Activated CD4-positive, alpha-beta T cell treated with anti-CD3 and anti-CD28 coated beads, Interleukin-2, amount 10 ng/mL, durations not matched to agents 7 days and 5 days (primary cell): ENCODE results near the gene DNAH8. TPM values are rescaled to one million over a fixed set of nuclear protein-coding genes. Genes with fewer than 3 reads are reported as not detected.

Experiments used
- CTCF ChIA-PET: fragments of 350-600 bp; sonication (Branson Sonifier 250); formaldehyde crosslinking; loops from one replicate; lab custom pipeline; 2021; ENCODE audit warnings: antibody characterized with exemption; lab: Charles Lee
- POLR2A ChIA-PET: fragments of 350-600 bp; sonication (Branson Sonifier 250); formaldehyde crosslinking; loops from one replicate; lab custom pipeline; 2021; ENCODE audit warnings: antibody characterized with exemption; lab: Charles Lee
- DNase-seq: peaks from one replicate; pipeline ENCODE4 v3.0.0-alpha.2; 2020
- H3K27ac Mint-ChIP-seq: one replicate; pipeline ENCODE4 v1.8.0; 2021; ENCODE audit warnings: mild to moderate bottlenecking, moderate library complexity, mixed read lengths
- H3K27me3 Mint-ChIP-seq: one replicate; pipeline ENCODE4 v1.8.0; 2021; ENCODE audit warnings: mixed read lengths
- H3K36me3 Mint-ChIP-seq: one replicate; pipeline ENCODE4 v1.8.0; 2021; ENCODE audit warnings: low read depth, mixed read lengths
- H3K4me1 Mint-ChIP-seq: one replicate; pipeline ENCODE4 v1.8.0; 2021; ENCODE audit warnings: mixed read lengths
- H3K4me3 Mint-ChIP-seq: one replicate; pipeline ENCODE4 v1.8.0; 2021; ENCODE audit warnings: mild to moderate bottlenecking, moderate library complexity, mixed read lengths
- H3K9me3 Mint-ChIP-seq: one replicate; pipeline ENCODE4 v1.8.0; 2021; ENCODE audit warnings: mixed read lengths
- total RNA-seq, 2 experiments: library from RNA; stranded (reverse); gene quantifications; one replicate each; pipeline ENCODE4 v1.2.3, GENCODE V29; 2021

DNAH8 gene
- total RNA-seq, 2 experiments from 2014 or later: 0.07 to 0.10 TPM

DNA sequence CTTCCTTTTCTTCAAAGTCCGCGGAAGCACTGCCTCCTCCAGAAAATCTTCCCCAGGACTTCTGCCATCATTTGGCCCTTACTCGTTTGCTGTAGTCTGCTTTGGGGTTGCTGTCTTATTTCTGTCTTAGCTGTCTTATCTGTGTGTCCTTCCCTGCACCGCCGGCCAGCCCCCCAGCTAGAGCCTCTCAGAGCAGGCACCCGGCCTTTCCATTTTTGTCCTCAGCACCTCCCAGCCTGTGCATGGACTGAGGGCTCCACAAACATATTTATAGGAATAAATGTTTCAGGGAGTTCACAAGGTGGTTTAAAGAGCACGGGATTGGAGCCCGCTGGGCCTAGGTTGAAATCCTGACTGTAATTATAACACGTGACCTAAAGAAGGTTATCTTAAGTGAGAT is 341.6 kb downstream of the DNAH8 start:
- H3K27ac Mint-ChIP-seq: no peak overlapping the region

GRCh38 chr6:39057251-39058155 is 342.4 kb downstream of the DNAH8 start:
- no peaks in the 10 kb centered on the region for H3K9me3 Mint-ChIP-seq
- POLR2A ChIA-PET: no interaction called here
- no peak for DNase-seq
- H3K27ac Mint-ChIP-seq: no peak overlapping the region
- H3K4me1 Mint-ChIP-seq: no peaks in the 10 kb centered on the region
- CTCF ChIA-PET: no interaction called here
- H3K4me3 Mint-ChIP-seq: no peak overlapping the region
- H3K27me3 Mint-ChIP-seq: no peaks in the 10 kb centered on the region
- H3K36me3 Mint-ChIP-seq: no peaks in the 10 kb centered on the region

More for the DNA sequence above, 341.6 kb downstream of the DNAH8 start:
- no peak for DNase-seq
- Mint-ChIP-seq H3K36me3 (no peaks in the 10 kb centered on the region), H3K4me3 (no peak overlapping the region), H3K27me3 (no peaks in the 10 kb centered on the region), H3K9me3 (no peaks in the 10 kb centered on the region), H3K4me1 (peaks cover 3% of the 10 kb centered on the region)
- ChIA-PET POLR2A (no interaction called here), CTCF (no interaction called here)

DNA sequence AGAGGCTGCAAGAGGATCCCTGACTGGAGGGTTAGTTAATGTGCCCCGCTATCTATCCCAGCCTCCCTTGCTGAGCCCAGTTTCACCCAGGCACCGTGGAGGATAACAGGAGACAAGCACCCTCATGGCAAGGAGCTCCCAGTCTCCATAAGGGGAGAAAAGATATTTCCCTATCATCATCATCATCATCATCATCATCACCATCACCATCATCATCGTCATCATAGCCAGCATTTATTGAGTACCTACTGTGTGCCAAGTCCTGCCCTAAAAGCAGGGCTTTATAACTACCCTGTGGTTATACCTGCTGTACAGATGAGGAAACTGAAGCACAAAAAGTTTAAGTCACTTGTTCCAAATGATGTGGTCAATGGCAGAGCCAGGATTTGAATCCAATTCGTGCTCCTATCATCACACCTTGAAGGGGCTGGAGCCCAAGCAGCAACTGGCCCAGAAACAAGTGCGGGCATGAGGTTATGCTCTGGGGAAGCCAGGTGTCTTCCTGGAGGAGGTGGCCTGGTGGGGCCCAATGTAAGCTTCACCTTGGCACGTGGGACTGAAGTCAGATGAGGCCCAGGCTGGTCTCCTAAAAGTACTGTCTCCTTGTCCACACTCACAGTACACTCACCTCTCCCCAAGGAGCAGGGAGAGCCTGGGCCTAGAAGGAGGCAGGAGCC is 343.5 kb downstream of the DNAH8 start:
- no peaks in the 10 kb centered on the region for H3K36me3 Mint-ChIP-seq
- H3K27me3 Mint-ChIP-seq: no peaks in the 10 kb centered on the region
- H3K4me1 Mint-ChIP-seq: no peaks in the 10 kb centered on the region
- no peaks in the 10 kb centered on the region for H3K9me3 Mint-ChIP-seq
- no peak overlapping the region for H3K4me3 Mint-ChIP-seq
- no peak for DNase-seq
- ChIA-PET POLR2A (no interaction called here), CTCF (interaction anchor here (1.4 kb wide), 1 partner anchor 35 kb away, joined by 3 read pairs; no protein-coding TSS in a partner anchor)
- no peak overlapping the region for H3K27ac Mint-ChIP-seq

- DNase-seq: no peak
- ChIA-PET CTCF (interaction anchor here (1.4 to 1.8 kb wide), 2 partner anchors 9 to 34 kb away, joined by 3 to 5 read pairs; no protein-coding TSS in a partner anchor), POLR2A (no interaction called here)
- H3K27me3 Mint-ChIP-seq: no peaks in the 10 kb centered on the region
- H3K4me3 Mint-ChIP-seq: no peak overlapping the region
- H3K4me1 Mint-ChIP-seq: no peaks in the 10 kb centered on the region
- H3K36me3 Mint-ChIP-seq: no peaks in the 10 kb centered on the region
- H3K9me3 Mint-ChIP-seq: no peaks in the 10 kb centered on the region
- H3K27ac Mint-ChIP-seq: no peak overlapping the region
Measured at GRCh38 chr6:39059496-39060310, 344.6 kb downstream of the DNAH8 start.

GRCh38 chr6:39060467-39061160 is 345.5 kb downstream of the DNAH8 start:
- no peak for DNase-seq
- Mint-ChIP-seq H3K4me1 (no peaks in the 10 kb centered on the region), H3K9me3 (no peaks in the 10 kb centered on the region), H3K36me3 (no peaks in the 10 kb centered on the region), H3K27me3 (no peaks in the 10 kb centered on the region), H3K4me3 (no peak overlapping the region), H3K27ac (no peak overlapping the region)
- POLR2A ChIA-PET: no interaction called here
- CTCF ChIA-PET: interaction anchor here (0.8 to 1.8 kb wide), 4 partner anchors 10 to 693 kb away, joined by 3 to 5 read pairs (median 4); no protein-coding TSS in a partner anchor

DNA sequence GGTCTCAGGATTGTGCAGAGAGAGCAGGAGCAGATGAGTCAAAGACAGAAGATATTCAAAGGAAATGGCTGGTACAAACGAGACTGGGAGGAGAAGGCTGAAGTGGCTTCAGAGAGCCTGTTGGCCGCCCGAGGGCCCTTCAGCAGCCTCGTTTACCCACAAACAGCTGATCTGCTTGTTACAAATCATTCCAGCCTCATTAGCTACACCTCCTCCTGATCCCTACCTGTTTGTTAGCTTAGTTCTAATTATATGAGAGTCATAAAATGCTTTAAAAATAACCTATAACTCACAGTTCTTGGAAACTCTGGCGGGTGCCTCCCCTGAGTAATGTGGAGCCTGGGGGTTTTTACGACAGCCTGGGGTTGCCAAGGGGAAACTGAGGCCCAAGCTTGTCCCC is 346.1 kb downstream of the DNAH8 start:
- H3K4me1 Mint-ChIP-seq: no peaks in the 10 kb centered on the region
- no peak overlapping the region for H3K27ac Mint-ChIP-seq
- POLR2A ChIA-PET: no interaction called here
- no peaks in the 10 kb centered on the region for H3K9me3 Mint-ChIP-seq
- H3K4me3 Mint-ChIP-seq: no peak overlapping the region
- no peaks in the 10 kb centered on the region for H3K36me3 Mint-ChIP-seq
- CTCF ChIA-PET: interaction anchor here (0.8 to 1.8 kb wide), 4 partner anchors 10 to 693 kb away, joined by 3 to 5 read pairs (median 4); no protein-coding TSS in a partner anchor
- H3K27me3 Mint-ChIP-seq: no peaks in the 10 kb centered on the region
- no peak for DNase-seq

DNA sequence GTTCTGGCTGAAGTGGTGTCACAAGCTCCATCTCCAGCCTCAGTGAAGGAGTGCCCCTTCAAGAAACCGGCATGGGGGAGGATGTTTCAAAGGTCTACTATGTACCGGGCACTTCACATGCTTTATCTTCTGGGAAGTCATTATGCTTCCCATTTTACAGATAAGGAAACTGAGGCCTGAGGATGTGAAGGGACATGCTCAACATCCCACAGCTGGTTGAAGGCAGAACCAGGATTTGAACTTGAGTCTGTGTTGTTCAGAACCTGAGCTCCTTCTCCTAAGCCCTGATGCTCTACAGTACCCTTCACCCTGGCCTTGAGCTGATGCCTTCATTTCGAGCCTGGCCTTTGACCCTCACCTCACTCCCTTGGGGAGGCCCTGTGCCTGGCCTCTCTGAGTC is 346.5 kb downstream of the DNAH8 start:
- H3K27me3 Mint-ChIP-seq: no peaks in the 10 kb centered on the region
- ChIA-PET CTCF (interaction anchor here (0.8 to 1.3 kb wide), 3 partner anchors 64 to 694 kb away, joined by 3 to 4 read pairs (median 3); no protein-coding TSS in a partner anchor), POLR2A (no interaction called here)
- no peaks in the 10 kb centered on the region for H3K4me1 Mint-ChIP-seq
- H3K36me3 Mint-ChIP-seq: no peaks in the 10 kb centered on the region
- DNase-seq: no peak
- H3K4me3 Mint-ChIP-seq: no peak overlapping the region
- H3K27ac Mint-ChIP-seq: no peak overlapping the region
- H3K9me3 Mint-ChIP-seq: no peaks in the 10 kb centered on the region

DNA sequence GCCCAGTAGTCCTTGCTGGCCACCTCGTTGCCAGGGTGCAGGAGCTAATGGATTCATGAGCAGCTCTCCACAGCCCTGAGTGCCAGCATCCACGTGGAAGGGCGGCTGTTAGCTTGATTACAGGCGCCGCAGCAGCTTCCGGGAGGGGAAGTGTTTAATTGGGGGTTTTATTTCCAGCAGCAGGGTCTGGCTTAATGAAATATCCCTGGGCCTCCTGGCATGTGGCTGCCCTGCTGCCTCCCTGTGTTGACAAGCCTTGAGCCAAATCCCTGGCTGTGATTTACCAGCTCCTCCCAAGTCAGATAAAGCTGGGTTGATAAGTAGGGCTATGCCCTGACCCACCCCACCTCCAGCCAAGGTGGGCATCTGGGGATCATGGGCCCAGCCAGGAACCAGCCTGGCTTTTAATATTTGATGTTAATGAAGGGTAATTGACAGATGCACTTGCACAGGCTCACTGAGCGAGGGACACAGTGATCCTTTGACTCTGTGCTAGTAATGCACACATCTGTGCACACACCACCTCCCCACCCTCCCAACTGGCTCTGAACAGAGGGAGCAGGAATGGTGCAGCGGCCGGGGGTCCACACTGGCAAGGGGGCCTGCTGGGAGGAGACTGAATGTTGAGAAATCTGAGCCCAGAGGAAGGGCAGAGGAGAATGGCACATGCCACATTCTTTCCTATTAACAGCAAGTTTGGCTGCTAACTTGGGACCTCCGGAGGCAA is 347.1 kb downstream of the DNAH8 start:
- ChIA-PET CTCF (interaction anchor here (1.0 to 1.3 kb wide), 2 partner anchors 241 to 694 kb away, joined by 3 to 4 read pairs; no protein-coding TSS in a partner anchor), POLR2A (no interaction called here)
- H3K36me3 Mint-ChIP-seq: no peaks in the 10 kb centered on the region
- H3K9me3 Mint-ChIP-seq: no peaks in the 10 kb centered on the region
- no peak overlapping the region for H3K4me3 Mint-ChIP-seq
- H3K4me1 Mint-ChIP-seq: no peaks in the 10 kb centered on the region
- no peak overlapping the region for H3K27ac Mint-ChIP-seq
- no peak for DNase-seq
- no peaks in the 10 kb centered on the region for H3K27me3 Mint-ChIP-seq

DNA sequence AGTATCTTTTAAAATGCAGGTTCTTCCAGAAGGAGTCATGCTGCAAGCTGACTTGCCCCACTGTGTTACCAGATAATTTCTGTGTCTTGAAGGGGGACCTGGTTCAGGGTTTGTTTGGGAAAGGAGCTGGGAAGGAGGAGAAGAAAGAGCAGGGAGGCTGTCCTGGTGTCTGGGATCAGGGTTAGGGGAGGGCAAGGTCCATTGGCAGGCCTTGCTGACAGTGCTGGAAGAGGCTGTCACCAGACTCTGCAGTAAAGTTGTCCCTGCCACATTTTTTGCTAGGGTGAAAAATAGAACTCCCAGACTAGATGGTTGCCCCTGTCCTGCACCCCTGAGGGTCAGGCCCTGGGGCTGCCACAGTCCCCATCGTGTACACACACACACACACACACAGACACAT is 348.4 kb downstream of the DNAH8 start:
- Mint-ChIP-seq H3K4me1 (no peaks in the 10 kb centered on the region), H3K9me3 (no peaks in the 10 kb centered on the region), H3K27me3 (no peaks in the 10 kb centered on the region), H3K27ac (no peak overlapping the region), H3K36me3 (no peaks in the 10 kb centered on the region), H3K4me3 (no peak overlapping the region)
- ChIA-PET POLR2A (no interaction called here), CTCF (no interaction called here)
- DNase-seq: no peak

DNA sequence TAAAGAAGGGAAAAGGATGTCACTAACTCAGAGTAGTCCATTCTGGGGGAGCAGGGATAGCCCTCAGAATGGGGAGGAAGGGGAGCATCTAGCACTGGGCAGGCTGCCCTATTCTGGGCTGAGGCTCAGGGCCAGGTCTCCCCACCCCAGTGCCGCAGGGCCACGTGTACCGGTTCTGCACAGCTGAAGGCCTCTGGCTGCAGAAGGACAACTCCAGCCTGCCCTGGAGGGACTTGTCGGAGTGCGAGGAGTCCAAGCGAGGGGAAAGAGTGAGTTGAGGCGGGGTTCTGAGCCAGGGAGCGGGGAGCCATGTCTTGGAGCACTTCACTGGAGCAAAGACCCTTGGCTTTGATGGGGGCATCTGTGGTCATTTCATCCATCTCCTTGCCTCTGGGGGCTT is 350.4 kb downstream of the DNAH8 start:
- Mint-ChIP-seq H3K9me3 (no peaks in the 10 kb centered on the region), H3K4me3 (no peak overlapping the region), H3K27me3 (no peaks in the 10 kb centered on the region), H3K27ac (no peak overlapping the region), H3K36me3 (no peaks in the 10 kb centered on the region), H3K4me1 (no peaks in the 10 kb centered on the region)
- DNase-seq: no peak
- POLR2A ChIA-PET: no interaction called here
- CTCF ChIA-PET: no interaction called here

- Mint-ChIP-seq H3K27ac (no peak overlapping the region), H3K4me3 (no peak overlapping the region), H3K4me1 (no peaks in the 10 kb centered on the region), H3K36me3 (no peaks in the 10 kb centered on the region), H3K9me3 (no peaks in the 10 kb centered on the region), H3K27me3 (peaks cover 3% of the 10 kb centered on the region)
- ChIA-PET CTCF (interaction anchor here (0.9 kb wide), 1 partner anchor 13 kb away, joined by 3 read pairs; no protein-coding TSS in a partner anchor), POLR2A (no interaction called here)
- DNase-seq: no peak
Measured at GRCh38 chr6:39068391-39068790, 353.3 kb downstream of the DNAH8 start.
